TTC549 (cell line): Measurements from ENCODE around the gene ITGB2.

ENCODE experiments used
- FAIRE-seq: peaks from 2 replicates; lab custom pipeline; 2012; peaks lifted over from hg19 to GRCh38; lab: Jason Lieb, UNC

The ITGB2 gene

DNA sequence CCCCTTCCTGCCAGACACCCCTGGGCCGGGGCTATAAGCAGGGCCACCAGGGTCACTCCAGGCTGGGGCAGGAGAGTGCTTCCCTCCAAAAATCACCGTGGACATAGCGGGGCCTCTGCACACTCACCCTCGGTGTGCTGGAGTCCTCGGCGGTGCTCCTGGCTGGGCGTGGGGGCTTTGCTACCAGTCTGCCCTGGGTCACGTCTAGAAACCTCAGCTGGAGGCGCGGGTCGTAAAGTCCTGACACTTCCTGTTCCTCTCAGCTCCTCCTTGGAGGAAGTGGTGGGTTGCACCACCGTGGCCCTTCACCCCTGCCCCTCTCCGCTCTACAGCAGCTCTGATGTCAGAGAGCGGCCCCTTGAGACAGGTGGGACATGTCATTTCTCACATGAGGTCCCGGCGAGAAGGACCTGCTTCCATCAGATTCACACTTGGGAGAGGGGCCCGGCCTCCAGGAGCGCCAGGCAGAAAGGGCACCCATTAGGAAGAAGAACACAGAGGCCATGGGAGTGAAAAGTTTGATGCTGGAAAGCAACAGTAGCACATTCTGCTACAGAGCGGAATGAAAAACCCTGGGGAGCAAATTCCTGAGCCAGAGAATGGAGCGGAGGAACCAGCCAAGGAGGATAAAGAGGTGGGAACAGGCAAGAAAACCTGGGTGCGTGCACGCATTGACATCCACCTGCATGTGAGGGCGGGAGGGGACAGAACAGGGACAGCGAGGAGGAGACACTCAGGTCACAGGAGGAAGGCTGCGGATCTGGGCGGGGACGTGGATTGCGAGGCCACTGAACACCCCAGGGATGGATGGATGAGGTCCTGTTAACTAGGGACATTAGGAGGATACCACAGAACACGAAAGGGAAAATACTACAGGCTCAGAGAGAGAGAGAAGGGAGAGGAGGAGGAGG, at the start of gene ITGB2:
Gene ITGB2 (minus strand): TSS at position 206 of the 911 bp plus-strand sequence. CDS start 10,117 bp downstream, outside the sequence.
- no peak for FAIRE-seq

DNA sequence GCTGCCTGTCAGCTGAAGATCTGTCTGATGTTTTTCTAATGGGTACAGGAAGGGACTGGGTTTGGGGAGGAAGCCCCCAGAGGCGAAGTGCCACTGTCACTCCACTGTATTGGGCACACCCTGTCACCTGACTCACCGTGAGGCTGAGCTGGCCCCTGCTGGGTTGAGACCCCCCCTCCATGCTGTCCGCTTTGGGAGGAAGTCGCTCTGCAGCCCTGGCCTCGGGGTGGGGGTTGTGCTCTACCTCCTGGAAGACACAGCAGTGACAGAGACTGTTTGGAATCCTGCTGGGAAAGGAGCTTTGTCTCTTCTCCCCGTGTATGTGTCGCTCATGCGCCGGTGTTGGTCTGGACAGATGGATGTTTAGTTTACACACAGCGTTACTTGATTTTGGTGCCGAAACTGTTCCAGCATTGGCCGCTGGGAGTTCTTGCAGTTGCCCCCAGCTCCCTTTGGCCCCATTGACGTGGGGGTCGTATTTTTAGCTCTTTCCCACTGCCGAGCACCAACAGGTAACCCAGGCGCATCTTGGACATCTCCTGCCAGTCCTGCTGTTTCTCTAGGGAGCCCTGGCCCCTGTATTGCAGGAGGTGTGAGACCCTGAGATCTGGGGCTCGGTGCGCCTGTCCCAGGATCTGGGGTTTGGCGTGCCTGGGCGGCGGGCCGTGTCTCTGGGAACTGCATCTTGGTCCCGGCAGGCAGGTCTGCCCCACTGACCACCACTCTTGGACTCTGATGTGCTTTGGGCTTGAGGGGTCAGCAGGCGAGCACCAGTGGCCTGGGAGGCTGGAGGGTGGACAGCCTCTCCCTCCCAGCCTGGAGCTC, 49.4 kb upstream of the ITGB2 start:
- FAIRE-seq, result no peak

DNA sequence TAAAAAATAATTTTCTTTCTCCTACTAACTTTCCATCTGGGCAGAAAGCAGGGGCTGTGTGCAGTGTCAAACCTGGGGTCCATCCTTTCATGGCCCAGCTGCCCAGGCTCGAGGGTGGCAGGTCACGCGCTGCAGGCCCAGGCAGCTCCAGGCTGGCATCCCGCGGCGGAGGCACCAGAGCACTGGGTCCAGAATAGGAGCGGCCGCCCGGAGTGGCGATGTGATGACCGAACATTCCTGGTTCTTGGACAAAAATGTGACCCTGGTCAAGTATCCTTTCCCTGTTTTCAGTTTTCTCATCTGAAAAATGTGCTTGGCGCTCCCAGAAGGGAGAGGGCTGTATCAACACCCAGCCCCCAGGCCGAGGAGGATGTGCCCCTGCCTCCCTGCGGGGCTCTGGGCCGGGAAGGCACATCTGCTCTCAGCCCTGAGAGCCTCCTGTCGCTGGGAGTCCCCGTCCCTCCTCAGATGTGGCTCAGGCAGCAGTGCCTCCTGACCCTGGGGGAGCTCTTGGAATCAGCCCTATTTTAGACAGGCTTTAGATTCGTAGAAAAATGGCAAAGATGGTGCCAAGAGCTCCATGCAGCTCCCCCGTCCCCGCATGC, 48.5 kb upstream of the ITGB2 start:
- FAIRE-seq, result no peak

DNA sequence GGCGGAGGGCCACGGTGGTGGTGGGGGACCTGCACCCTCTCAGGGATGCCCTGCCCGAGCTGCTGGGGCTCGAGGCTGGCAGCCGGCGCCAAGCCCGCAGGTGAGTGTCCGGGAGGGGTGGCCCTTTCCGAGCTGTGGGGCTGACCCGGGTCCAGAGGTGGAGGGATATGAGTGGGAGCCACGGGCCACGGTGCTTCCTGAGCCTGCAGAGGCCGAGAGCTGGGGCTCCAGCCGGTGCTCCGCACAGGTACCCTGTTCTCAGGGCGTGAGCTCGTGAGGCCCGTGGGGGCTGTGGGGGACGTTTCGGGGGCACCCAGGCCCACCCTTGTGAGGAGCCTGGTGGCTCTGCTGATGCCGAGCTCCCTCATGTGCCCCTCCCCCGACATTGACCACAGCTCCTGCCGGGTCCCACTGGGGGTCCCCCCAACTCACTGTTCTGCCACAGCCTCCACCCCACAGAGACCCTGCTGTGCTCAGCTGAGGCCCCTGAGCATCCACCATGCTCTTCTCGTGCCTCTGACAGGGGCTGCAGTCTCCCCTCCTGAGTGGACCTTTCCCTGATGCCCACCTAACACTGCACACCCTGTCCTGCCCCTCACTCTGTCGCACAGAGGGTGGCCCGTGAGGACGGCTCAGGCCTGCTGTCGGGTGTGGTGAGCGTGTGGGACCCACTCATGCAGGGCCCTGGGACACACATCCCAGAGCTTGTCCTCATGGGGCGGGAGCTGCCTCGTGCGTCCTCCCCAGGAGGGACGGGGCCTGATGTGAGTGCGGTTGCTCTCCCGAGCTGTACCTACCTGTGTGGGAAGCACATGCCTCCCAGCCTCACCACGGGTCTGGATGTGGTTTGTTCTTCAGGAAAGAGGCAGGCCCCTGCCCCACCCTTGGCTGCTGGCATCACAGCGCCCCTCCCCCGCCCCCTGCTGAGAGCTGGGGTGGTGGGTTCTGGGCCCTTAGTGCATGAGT, 46.7 kb upstream of the ITGB2 start:
- FAIRE-seq, result no peak

DNA sequence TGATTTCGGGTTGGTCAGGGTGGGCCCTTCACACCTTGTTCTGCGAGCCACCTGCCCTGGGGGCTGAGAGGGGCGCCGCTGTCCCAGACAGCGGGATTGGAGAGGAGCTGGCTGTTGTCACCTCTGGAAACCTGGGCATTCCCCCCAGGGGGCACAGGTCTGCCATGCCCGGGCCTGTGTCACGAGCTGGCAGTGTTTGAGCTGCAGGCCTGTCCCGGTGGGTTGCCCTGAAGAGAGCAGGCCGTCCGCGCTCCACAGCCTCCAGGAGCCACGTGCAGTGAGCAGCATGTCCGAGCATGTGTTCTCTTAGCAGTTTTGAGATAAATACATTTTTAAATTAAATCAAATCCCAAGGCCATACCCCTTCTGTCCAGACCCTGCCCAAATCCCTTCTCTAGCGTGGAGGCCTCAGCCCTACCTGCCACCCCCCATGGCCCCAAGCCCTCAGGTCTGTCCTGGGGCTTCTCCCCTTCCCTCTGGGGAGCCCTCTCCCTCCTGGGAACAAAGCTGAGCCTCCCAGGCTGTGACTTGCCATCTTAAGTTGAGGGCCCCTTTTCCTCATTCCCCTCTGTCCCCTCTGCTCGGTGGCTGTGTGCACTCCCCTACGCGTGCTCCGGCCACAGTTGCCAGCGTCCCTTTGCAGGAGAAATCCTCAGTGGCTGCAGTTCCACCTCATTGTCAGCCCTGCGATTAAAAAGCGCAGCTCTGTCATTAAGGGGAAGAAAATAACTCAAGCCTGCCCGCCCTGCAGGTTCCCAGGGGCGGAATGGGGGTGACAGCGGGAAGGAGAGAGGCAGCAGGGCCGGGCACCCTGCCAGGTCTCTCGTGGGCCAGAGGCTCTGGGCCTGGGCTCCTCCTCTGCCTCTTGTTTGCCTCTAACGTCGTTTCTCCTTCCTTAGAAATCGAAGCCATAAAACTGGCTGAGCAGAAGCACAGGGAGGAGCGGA, 45.7 kb upstream of the ITGB2 start:
- no peak for FAIRE-seq

DNA sequence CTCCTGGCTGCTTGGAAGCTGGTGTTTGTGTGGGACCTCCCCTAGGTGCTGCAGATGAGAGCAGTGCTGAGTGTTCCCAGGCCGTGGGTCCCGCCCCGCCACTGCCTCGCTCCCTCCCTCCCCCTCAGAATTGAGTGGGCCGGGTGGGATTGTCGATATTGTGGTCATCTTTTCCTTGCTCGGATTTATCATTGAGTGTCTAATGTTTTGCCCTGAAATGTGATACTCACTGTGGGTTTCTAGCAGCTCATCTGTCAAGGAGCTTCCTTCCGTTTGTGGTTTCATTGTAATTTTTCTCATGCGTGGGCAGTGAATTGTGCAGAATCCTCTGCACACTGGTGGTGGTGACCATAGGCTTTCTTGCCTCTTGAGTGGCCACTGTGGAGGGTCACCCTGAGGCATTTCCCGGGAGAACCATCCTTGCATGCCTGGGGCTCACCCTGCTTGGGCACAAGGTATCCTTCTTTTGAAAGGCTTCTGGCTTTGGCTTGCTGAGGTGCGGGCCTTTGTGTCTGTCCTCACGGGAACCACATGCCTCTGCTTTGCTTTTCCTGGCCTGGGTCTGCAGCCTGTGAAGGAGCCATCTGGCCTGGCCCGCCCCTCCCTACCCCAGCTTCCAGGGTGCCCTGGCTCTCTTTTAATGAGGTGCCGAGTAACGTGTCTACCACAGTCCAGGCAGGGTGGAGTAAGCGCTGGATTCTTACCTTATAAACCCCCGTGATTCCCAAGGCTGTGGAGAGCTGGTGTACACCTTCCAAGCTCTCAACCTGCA, 44.7 kb upstream of the ITGB2 start:
- no peak for FAIRE-seq

DNA sequence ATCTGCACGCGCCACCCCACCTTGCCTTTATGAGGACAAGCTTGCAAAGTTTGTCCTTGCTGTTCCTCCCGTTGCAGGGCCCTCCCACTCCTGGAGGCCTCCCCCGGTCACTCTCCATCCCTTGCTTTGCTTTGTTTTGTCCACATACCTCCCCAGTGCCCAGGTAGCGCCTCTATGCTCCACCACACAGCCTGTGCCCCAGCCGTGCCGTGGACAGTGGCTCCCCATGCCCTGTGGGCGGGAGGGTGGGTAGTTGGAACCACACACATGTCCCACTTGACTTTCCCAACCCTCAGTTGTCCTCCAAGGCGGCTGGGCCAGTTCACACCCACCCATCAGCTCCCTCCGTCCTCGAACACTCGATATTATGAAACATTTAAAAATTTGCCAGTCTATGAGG, 43.7 kb upstream of the ITGB2 start:
- FAIRE-seq, result no peak

DNA sequence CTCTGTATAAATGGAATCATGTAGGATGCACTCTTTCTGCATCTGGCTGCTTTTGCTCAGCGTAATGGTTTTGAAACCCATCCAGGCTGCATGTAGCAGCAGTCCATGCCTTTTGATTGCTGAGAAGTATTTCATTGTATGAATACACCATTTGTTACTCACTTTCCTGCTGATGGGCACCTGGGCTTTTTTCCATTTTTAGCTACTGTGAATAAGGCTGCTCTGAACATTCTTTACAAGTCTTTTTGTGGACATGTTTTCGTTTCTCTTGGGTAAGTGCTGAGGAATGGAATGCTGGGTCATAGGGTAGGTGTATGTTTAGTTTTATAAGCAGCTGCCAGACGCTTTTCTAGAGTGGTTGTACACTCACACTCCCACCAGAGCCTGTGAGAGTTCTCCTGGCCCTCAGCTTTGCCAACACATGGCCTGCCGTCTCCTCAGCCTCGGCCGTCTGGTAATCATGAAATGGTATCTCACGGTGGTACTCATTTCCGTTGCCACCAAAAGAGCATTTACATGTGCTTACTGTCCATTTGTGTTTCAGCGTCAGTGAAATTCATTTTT, 41.8 kb upstream of the ITGB2 start:
- no peak for FAIRE-seq

DNA sequence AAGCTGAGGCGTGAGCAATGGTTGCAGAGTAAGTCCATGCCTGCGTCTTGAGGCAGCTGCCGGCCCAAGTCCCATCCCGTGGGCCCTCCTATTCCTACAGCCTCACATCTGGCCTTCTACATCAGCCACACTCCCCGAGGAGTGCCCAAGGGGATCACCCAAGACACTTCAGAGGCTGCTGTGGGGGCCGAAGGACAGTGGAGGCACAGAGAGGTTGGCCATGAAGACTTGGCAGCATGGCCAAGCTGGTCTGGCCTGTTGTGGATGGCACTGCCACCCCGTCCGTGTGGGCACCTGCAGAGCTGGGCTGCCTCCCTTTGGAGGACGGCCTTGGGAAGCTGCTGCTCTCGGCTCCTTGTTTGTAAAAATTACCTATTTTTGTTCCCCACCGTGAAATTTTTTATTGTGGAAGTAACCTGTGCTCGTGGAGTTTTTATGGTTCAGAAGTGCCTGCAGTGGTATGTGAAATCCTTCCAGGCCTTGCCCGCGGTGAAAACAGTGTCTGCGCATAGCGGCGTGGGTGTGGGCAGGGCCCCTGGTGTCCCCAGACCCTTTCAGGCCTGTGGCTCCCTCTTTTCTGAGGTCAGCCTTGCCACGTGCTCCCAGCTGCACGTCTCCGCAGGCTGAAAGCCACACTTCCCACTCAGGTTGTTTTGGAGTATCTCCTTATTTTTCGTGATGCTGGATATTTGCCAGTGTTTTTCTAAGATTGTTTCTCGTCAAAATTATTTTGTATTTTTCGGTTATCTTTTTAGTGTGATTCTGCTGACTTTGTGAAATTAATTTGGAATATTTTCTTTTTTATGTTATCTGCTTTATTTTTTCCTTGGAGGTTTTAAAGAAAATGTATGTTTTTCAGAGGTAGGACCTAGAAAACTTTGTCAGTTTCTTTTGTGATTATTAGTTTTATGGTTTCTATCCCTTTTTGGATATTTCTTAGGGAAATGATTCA, 39.7 kb upstream of the ITGB2 start:
- no peak for FAIRE-seq

DNA sequence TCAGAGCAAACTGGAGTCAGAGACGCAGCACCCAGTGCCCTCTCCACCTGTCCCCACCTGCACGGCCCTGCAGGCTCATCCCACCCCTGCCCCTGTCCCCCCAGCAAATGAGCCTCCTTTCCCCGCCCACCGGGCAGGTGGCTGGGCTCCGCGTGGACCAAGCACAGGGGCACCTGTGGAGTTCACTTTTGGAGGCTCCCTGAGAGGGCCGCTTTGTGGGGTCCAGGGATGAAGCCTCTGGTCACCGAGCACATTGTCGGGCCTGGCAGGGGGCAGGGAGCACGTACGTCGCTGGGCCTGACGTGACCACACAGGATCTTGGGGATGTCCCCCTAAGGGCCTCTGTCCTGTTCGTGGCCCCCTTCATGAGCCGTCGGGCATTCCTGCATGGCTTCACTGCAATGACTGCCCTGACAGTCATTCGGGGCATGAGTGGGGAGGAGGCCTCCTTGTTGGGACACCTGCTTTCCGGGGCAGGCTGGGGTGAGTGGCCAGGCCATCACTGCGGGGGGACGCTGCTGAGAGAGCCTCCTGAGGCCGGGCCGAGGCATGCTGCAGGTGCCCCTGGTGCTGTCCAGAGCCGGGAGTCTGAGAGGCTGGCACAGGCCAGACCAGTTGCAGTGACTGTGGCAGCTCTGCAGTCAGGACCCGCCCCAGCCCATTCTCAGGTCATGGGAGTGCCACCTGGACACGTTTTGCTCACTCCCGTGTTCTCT, 38.8 kb upstream of the ITGB2 start:
- FAIRE-seq, result no peak

DNA sequence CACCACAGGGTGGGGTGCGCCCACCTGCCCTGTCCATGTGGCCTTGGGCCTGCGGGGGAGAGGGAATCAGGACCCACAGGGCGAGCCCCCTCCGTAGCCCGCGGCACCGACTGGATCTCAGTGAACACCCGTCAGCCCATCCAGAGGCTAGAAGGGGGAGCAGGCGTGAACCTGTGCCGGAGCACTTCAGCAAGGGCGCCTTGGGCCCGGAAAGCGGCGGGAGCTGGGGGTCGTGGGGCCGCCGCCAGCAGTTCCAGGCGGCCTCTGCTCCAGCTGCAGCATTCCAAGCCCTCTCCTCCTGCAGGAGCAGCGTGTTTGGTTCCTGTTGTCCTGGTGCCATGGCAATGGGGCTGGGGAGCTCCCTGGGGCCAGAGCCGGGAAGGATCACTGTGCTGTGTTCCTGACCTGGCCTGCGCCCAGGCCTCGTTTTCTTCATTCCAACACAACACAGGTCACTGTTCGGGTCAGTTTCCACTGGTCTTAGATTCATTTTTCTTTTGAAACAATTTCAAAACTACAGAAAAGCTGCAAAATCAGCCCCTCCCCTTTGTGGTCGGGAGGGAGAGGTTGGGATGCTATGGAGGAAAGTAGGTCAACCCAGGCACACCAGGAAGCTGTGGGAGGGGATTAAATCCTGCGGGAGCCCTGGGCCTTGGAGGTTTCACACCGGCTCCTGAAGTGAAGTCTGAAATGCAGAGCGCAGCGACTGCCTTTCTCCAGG, 37.9 kb upstream of the ITGB2 start:
- no peak for FAIRE-seq

DNA sequence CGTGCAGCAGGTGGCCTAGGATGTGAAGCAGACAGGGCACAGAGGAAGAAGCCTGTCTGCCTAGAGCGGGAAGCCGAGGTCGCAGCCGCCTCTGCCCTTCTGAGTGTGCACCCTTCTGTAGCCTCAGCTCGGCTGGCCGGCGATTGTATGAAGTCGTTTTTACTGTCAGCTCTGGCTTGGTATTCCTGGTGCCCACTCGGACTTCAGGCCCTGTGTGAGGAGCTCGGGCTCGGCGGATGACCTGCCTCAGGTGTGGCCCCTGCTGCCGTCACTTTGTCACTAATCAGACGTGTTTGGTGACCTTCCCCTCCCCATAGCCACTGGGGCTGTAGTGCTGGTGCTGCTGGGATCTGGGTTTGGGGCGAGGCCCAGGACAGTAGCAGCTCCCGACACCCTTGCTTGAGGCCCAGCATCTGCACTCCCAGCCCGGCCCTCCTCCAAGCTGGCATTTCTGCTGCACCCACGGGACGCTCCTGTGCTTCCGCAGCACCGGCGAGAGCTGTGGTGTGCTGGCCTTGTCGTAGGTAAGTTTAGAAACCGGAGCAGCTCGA, 37.3 kb upstream of the ITGB2 start:
- FAIRE-seq, result no peak

DNA sequence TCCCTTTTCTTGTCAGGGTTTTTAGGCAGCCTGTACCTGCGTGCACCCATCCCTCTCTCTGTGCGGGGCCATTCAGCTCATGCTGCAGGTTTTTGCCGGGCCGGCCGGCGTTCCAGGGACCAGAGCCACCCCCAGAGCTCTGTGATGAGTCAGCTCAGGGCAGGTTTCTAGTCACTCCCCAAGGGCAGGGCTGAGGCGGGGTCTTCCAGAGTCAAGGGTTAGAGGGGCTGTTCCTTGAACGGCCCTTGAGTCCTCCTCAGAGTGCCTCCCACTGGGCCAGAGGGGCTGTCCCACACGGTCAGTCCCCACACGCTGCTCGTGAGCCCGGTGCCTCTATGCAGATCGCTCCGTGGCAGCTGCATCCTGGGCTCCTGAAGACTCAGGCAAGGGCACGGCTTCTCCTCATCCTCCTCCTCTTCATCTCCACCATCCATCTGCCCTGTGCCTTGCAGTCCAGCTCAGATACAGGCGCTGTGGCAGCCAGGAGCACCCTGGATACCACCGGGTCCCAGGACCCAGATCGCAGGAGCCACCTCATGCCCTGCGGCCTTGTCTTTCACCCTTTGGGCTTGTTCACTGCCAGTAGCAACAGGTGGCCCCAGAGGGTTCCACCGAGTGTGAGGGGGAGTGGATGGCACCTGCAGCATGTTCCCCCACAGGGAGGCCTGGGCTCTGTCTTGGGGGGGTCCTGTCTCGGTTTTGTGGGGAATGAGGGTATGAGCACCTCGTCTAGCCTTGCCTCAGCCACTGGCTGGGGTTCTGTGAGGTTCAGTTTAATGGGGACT, 36.5 kb upstream of the ITGB2 start:
- FAIRE-seq, result no peak

DNA sequence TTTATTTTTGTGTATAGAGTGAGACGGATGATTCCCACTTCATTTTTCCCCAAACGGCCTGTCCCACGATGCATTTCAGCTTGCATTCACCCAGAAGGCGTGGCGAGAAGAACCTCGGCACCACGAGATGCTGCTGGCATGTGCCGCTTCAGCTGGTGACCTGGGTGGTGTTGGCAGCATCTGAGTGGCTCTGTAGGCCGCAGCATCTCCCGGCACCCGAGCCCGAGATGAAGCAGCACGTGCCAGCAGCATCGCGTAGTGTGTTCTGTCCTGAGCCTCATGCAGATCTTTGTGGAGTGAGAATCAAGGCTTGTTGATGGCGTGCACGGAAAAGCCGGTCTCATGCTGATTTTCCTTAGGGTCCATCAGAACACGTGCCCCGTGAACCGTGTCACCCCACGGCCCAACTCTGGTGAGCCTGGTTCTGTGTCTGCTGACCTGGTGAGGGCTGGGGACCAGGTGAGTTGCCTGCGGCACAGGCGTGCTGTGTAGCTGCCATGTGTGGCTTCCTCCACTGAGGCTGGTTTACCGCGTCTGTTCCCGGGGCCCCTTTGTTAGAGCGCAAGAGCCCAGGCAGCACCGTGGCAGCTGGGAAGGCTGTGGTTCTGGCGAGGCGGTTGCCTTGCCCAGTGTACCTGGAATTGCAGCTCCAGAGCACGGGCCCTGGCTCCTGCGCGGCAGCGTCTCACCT, 35.8 kb upstream of the ITGB2 start:
- FAIRE-seq, result no peak

DNA sequence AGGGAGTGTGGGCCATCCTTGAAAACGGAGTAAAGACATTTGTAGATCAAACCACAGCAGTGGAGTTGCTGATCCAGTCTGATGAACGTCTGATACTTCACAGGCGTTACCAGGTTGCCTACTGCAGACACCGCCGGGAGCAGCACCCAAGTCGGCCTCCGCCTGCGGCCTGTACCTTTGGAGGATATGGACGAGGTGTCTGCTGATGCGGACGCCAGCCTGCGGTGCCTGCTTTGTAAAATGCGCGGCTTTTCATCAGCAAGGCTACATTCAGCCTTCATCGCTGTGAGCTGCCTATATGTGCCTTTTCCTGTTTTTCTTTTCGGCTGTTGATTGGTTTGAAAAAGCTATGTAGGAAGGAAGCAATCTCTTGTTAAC, 35.1 kb upstream of the ITGB2 start:
- FAIRE-seq, result no peak
